GM21723 (cell line): ENCODE measurements around the gene KCNH8.
"Not testable (repeated sequence)": the region's sequence is repeated elsewhere in the genome, so short reads cannot be mapped to it uniquely, and the experiment has no call there.

Experiments
- ATAC-seq: cut with Tn5 transposase; IDR thresholded peaks from one replicate; pipeline ENCODE4 v1.9.1; 2021; ENCODE audit warnings: mild to moderate bottlenecking, moderate library complexity; ENCODE audit not compliant: unreplicated experiment

The KCNH8 gene

GRCh38 chr3:19171794-19172193 is 23.5 kb downstream of the KCNH8 start:
- ATAC-seq, result no peak

DNA sequence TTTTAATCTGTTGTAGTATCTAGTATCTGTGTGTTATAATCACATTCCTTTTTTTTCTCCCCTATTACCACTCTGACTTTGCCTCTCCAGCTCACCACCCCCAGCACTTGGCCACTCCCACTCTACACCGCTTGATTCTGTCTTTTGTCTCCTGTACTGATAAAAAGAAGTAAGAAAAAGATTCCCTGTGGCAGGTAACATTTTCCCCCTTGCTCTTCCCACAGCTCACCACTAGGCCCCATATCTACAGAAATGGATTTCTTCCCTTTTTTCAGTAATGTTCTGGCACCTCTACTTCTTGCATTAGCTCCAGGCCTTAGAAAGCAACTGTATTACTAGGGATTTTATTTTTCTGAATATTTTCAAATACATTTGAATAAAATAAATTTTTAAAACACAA is 25.6 kb downstream of the KCNH8 start:
- no peak for ATAC-seq

DNA sequence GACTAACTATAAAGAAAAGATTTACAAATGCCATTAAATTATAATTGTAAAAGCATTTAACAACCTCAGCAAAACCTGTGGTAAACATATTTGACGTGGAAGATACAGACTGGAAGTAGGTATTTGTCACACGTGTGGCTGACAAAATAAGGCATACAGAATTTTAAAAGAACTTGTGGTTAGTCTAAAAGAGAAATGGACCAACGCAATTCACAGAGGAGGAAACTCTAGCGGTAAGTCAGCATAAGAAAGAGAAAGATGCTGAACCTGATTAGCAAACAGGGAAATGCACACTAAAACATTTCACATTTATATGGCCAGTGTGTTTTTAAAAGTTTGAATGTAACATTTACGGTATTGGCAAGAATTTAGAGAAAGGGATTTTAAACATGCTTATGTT is 35.3 kb downstream of the KCNH8 start:
- no peak for ATAC-seq

- no peak for ATAC-seq
Measured at GRCh38 chr3:19190126-19190525, 41.8 kb downstream of the KCNH8 start.

- peak; percentile 82 for ATAC-seq
Measured at GRCh38 chr3:19190602-19191001, 42.3 kb downstream of the KCNH8 start.

DNA sequence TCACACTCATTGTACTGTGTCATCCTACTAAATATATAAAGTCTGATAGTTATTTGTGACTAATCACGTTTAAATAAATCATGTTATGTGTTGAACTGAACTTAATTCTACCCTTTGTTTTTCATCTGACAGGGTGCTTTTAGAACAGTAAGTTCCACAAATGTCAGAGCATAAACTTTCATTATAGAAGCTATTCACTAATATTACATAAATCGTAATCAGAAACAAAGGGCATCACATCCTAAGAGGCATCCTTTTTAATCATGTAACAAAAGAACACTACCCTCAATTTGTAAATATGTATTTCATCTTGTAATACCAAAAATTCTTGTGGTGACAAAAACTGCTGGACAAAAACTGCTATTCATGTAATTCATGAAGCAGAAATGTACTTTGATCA is 50.8 kb downstream of the KCNH8 start:
- no peak for ATAC-seq

DNA sequence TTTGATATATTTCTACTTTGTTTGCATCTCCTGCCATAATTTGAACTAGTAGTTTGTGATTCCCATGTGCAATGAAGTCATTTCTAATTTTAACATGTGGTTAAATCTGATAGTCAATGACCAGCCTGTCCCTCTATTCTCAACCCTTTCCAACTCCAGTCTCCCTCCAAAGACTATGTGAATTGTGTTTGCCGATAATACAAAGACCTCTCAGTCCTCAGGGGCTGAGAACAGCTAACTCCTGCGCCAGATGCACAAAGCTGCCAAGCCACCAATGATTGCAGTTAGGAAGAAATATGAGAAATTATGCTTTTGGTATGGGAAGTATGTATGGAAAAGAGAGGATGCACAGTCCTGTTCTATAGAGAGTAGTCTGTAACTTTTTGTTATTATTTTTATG is 54.0 kb downstream of the KCNH8 start:
- no peak for ATAC-seq

DNA sequence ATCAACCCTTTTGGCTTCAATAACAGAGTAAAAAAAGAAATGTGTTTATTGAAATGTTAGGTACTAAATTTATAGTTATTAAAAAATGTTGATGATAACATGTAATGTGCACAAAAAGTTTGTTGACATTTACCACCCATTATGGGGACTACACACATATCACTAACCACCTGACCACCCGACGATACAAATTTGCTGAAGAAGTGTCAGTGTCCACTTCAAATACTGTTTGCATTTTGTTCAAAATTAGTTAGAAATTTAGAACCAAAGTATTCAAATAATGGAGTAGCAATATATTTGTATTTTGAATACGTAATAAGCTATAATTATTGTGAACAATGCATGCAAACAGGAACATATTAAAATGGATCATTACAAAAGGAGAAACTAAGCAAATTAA is 54.4 kb downstream of the KCNH8 start:
- ATAC-seq, result no peak

- no peak for ATAC-seq
Measured at GRCh38 chr3:19206540-19206939, 58.2 kb downstream of the KCNH8 start.

- ATAC-seq, result peak; percentile 65
Measured at GRCh38 chr3:19213603-19214220, 65.4 kb downstream of the KCNH8 start.

GRCh38 chr3:19215427-19215826 is 67.1 kb downstream of the KCNH8 start:
- ATAC-seq, result no peak

DNA sequence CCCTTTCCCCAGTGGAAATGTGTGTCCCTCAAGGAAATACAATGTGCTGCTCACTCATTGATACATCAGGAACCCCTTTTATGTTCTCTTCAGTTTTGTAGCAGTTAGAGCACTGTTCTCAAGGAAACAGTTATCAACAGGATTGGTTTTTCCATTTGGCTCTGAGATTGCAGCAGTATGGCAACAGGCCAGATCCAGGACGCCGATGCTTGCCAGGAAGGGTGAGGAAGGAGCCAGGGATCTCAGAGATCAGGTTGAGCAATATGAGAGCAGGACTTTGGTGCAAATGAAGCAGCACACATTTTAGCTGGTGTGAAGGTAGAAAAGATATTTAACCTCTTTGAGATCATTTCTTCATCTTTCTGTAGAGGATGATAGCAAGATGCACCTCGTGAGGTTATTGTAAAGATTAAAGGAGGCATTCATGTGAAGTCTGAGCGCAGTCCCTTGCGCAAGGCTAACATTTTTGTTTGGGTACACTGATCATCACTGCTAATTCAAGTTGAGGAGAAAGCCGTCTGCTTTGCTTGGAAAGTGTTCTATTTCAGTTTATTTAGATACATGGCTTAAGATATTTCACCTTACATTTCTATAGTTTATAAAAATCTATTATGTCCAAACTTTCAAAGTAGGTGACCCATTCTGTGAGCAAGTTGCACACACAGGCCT is 68.5 kb downstream of the KCNH8 start:
- ATAC-seq, result no peak

- ATAC-seq, result no peak
Measured at GRCh38 chr3:19220311-19220710, 72.0 kb downstream of the KCNH8 start.

DNA sequence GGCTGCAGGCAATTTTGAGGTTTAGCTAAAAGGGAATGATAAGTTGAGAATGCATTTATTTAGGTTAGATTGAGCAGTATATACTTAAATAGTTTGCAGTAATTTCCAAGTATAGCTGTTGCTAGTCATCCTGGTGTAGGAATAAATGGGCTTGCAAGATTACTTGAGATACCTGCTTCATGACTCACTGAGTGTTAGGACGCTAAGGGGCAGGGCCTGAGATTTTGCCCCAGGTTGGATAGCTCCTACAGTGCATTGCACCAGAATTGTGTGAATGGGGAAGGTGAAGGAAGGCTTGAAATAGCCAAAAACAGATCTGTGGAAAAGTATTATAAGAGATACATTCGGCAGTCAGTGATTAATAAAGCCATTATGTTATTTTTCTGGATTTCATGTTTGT is 72.8 kb downstream of the KCNH8 start:
- no peak for ATAC-seq

- ATAC-seq, result no peak
Measured at GRCh38 chr3:19226479-19226878, 78.2 kb downstream of the KCNH8 start.

DNA sequence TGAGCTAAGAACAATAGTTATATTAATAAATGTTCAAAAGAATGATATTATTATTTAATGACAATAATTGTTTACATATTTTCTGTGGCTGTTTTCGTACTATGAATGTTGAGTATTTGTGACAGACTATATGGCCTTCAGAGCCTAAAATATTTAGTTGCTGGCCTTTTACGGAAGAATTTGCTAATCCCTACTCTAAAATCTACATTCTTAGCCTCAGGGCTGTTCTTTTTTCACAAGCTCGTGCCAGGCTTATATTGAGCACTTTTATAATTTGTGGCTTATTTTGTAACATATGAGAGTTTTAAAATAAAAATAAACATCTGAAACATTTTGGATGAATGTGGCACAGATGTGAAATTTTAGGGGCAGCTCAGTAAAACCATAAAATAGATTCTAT is 79.9 kb downstream of the KCNH8 start:
- no peak for ATAC-seq

GRCh38 chr3:19229086-19229485 is 80.8 kb downstream of the KCNH8 start:
- no peak for ATAC-seq

GRCh38 chr3:19229881-19230280 is 81.6 kb downstream of the KCNH8 start:
- ATAC-seq, result peak; percentile 67

DNA sequence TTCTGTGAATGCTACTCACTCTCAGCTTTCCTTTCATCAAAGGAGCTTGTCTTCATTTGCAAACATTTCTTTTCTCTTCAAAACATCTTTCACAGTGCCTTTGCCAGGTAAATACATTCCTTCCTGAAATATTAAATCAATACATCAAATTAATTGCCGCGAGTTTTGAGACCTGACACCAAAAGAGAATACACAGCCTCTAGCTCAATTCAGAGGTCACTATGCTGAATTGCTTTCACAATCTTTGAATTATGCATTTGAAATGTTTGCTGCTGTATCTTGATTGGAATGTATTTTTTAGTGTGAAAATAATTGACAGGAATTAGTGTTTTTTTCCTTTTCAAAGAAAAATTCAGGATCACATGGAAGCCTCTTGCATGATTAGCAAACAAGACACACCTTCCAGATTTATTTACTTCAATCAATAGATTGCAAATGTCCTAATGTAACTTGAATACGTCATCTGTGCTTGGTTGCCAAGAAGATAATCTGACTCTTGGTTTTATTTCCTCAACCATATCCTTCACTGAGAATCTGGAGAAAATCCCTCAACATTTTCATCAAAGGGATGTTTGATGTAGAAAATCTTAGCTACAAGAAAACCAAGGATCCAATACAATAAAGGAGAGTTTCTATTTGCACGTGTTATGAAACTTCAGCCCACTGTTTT is 83.6 kb downstream of the KCNH8 start:
- ATAC-seq, result no peak

DNA sequence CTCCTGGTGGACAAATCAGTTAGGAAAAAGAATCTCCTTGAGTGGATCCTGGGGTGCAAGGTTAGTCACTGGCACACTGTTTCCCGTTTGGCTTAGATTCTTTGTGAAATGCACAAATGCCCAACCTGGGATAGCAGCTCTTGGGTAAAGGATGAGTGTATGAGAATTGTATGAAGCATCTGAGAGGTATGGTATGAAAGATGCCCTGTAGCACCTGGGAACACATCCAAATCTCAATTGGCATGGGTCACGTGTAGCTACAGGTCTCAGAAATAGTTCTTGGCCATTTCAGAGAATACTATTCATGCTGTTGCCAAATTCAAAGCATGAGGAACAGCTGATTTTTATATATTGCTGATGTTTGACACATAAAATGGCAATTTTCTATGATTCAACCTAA is 84.3 kb downstream of the KCNH8 start:
- no peak for ATAC-seq

- ATAC-seq, result not testable (repeated sequence)
Measured at GRCh38 chr3:19233882-19234784, 85.8 kb downstream of the KCNH8 start.
